Right lobe of liver (tissue), 6 donors: ENCODE data around the gene MED9. TPM values are rescaled to one million over a fixed set of nuclear protein-coding genes. Genes with fewer than 3 reads are reported as not detected.

ENCODE experiments used
- ATAC-seq, 4 donors: fragments of 200-7000 bp; cut with Tn5 transposase; one replicate each; pipeline ENCODE4 v1.9.1; 2020; ENCODE audit warnings: mild to moderate bottlenecking in 4 of 4, moderate library complexity in 4 of 4
- DNase-seq, 3 donors: peaks; one replicate each; pipeline ENCODE4 v3.0.0-alpha.2; 2020
- H3K27ac ChIP-seq, 3 donors: fragments of 200-600 bp; one replicate each; pipeline ENCODE4 v1.8.0; 2022
- H3K27me3 ChIP-seq, 2 donors: fragments of 200-600 bp; one replicate each; pipeline ENCODE4 v1.8.0; 2022
- H3K36me3 ChIP-seq, 4 donors: fragments of 200-600 bp; sonication (generic) in 1 of 4; one replicate each; pipeline versions ENCODE4 v1.5.1 to v1.8.0; 2017 to 2022; ENCODE audit warnings: control low read depth in 1 of 4
- H3K4me1 ChIP-seq, 4 donors: fragments of 200-600 bp; sonication (generic) in 1 of 4; one replicate each; pipeline versions ENCODE4 v1.5.1 to v1.8.0; 2017 to 2022; ENCODE audit warnings: control low read depth in 1 of 4
- H3K4me3 ChIP-seq, 3 donors: fragments of 200-600 bp; one replicate each; pipeline ENCODE4 v1.8.0; 2022
- H3K9me3 ChIP-seq, 4 donors: fragments of 200-600 bp; sonication (generic) in 1 of 4; one replicate each; pipeline versions ENCODE4 v1.5.1 to v1.8.0; 2017 to 2022; ENCODE audit warnings: control low read depth in 1 of 4
- POLR2A ChIP-seq: fragments of 450-650 bp; IDR thresholded peaks from one replicate; pipeline ENCODE4 v1.6.1; 2017; ENCODE audit warnings: antibody characterized with exemption, mild to moderate bottlenecking
- WGBS: methylation state at CpG from one replicate; pipeline ENCODE4 v1.1.6; 2018; ENCODE audit warnings: low coverage, low lambda C conversion rate; ENCODE audit not compliant: insufficient coverage; ENCODE audit errors: missing lambda C conversion rate; 5-methylcytosine and 5-hydroxymethylcytosine counted together
- intact Hi-C, 2 donors: fragments of 100-400 bp; cut with DNase I; formaldehyde crosslinking; loops; one replicate each; pipeline versions ENCODE4 v1.11.2 to v1.14.1; 2022
- total RNA-seq, 6 experiments: library from RNA; depleted of rRNA in 2 of 6; stranded (reverse); fragments of >200 nt in 2 of 6; fragmentation: NEBNext Ultra II Directional in 3 of 6; extraction: Animal tissue kit (Norgen Biotek cat#: 25700) in 3 of 6; gene quantifications; one replicate each; pipeline versions ENCODE4 v1.1.0 to v1.2.4, GENCODE V29; 2016 to 2023
- TF ChIP-seq, protein P1 (sequence below), 4 donors: fragments of 200-600 bp in 3 of 4; fragments of 450-650 bp in 1 of 4; IDR thresholded peaks; one replicate each; pipeline versions ENCODE4 v1.5.1 to v1.8.0; 2016 to 2022; ENCODE audit warnings: antibody characterized with exemption in 4 of 4, mild to moderate bottlenecking in 2 of 4
- donor health status: DM: no; HTN: yes; CAD: no.
- donor health status: DM: no; HTN: no; CAD: no.
- donor health status: DM: no; HTN: no; CAD: no.
- donor health status: DM: no; HTN: yes; CAD: no.
- donor health status: DM: no; HTN: yes; CAD: no.

The MED9 gene
- total RNA-seq, 6 experiments from 2014 or later = 5.7 to 24.4 (median 12.4) TPM

DNA sequence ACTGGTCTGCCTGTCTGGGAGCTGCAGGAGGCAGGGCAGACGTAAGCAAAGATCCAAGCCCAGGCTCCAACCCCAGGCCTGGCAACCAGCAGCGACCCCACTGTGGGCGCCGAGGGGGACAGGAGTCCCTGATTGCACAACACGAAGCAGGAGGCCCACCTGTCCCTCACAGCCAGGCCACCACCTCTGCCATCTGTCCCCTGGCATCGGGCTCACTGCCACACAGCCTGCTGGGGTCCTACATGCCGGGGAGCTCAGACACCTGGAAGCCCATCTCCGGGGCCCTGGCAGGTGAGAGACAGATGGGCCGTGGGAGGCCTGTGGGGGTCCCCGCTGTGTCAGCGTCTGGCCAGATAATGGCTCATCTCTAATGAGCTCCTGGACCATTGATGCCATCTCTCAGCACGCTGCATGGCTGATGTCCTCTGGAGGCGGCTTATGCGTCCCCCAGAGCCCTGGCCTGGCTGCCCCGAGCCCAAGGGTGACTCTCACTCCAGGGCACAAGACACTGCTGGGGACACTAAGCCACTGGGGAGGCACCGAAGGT is 30.7 kb downstream of the MED9 start:
- H3K36me3 ChIP-seq = peaks cover 0 to 2% (median 0%) of the 10 kb centered on the region in 4 donors
- ATAC-seq (no peak), DNase-seq (peak in 2 of 3 donors; percentile 15 to 44)
- H3K9me3 ChIP-seq = no peaks in the 10 kb centered on the region
- intact Hi-C loops = loop anchor here in 1 of 2 donors (10.0 kb wide), 1 partner anchor 127 kb away; no protein-coding TSS in a partner anchor
- WGBS = 73% methylated on average over 2 of the region's 16 CpGs
- H3K4me1 ChIP-seq = no peaks in the 10 kb centered on the region
- H3K27ac ChIP-seq = no peak overlapping the region
- H3K27me3 ChIP-seq = no peaks in the 10 kb centered on the region
- no peak overlapping the region for H3K4me3 ChIP-seq
- TF ChIP-seq, protein P1, sequence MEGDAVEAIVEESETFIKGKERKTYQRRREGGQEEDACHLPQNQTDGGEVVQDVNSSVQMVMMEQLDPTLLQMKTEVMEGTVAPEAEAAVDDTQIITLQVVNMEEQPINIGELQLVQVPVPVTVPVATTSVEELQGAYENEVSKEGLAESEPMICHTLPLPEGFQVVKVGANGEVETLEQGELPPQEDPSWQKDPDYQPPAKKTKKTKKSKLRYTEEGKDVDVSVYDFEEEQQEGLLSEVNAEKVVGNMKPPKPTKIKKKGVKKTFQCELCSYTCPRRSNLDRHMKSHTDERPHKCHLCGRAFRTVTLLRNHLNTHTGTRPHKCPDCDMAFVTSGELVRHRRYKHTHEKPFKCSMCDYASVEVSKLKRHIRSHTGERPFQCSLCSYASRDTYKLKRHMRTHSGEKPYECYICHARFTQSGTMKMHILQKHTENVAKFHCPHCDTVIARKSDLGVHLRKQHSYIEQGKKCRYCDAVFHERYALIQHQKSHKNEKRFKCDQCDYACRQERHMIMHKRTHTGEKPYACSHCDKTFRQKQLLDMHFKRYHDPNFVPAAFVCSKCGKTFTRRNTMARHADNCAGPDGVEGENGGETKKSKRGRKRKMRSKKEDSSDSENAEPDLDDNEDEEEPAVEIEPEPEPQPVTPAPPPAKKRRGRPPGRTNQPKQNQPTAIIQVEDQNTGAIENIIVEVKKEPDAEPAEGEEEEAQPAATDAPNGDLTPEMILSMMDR (IDR thresholded peaks at IDR 0.05) = no peak
- no peak for TF ChIP-seq POLR2A

DNA sequence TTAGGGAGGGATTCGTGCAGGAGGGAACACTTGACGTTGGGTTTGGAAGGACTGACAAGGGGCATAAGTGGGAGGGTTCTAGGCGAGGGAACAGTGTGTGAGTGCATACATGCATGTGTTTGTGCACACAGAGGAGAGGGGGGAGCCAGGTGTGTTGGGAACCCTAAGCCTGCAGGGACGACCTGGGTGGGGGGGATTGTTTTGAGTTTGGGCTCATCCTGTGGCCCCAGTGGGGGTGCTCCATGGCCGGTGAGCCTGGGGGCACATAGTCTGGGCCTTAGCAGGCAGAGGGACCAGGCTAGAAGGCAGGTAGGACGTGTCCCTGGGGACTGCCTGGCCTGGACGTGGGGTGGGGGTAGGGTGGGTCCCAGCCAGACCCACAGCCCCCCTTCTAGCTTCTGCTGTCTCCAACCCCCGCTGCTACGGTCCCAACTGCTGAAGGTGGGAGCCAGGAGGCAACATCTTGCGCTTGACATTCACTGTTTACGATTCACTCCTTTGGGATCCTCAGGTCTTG is 31.3 kb downstream of the MED9 start:
- TF ChIP-seq, protein P1 (IDR thresholded peaks at IDR 0.05) = no peak
- no peak for TF ChIP-seq POLR2A
- H3K36me3 ChIP-seq = peaks cover 0 to 2% (median 0%) of the 10 kb centered on the region in 4 donors
- no peaks in the 10 kb centered on the region for H3K9me3 ChIP-seq
- H3K27ac ChIP-seq = no peak overlapping the region
- DNase-seq = peak in 2 of 3 donors; percentile 16 to 43
- no peaks in the 10 kb centered on the region for H3K27me3 ChIP-seq
- no peaks in the 10 kb centered on the region for H3K4me1 ChIP-seq
- no peak for ATAC-seq
- no peak overlapping the region for H3K4me3 ChIP-seq
- intact Hi-C loops = loop anchor here in 1 of 2 donors (10.0 kb wide), 1 partner anchor 127 kb away; no protein-coding TSS in a partner anchor
- WGBS = 80% methylated on average over 5 of the region's 11 CpGs

DNA sequence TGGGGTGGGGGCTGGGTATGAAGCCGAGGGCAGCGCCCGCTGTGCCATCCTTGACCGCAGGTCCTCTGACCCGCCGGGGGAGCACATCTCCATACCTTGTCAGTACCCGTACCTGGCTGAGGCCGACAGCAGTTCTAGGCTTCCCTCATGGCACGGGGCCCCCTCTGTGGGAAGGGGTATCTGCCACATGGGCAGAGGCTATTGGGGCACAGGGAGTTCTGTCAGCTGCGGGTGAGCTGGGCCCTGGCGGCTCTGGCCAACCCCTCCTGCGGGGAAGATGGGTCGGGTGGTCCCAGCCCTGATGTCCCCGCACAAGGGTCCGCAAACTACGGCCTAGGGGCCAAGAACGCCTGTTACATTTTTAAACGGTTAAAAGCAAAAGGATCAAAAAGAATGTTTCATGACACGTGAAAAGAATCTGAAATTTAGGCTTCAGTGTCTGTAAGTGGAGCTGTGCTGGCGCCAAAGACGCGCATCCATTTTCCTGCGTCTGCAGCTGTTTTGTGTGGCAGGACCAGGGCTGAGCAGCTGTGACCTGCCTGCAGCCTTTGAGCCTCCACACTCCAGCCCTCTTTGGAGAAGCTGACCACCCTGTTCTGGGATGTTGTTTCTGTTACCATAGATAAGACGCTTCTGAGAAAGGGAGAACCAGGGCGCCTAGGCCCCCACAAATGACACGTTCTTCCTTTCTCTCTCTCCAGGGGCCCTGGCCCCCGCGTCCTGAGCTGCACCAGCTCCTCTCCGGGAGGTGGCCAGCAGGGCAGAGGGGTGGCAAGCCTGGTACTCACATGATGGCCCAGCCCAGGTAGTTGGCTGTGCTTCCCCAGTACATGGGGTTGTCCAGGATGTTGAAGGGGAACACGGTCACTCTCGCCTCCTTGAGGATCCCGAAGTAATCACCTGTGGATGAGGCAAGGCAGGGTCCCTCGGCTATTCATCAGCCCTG is 32.1 kb downstream of the MED9 start:
- Histone ChIP-seq H3K4me1 (no peaks in the 10 kb centered on the region), H3K27ac (no peak overlapping the region), H3K4me3 (no peak overlapping the region), H3K27me3 (no peaks in the 10 kb centered on the region), H3K9me3 (no peaks in the 10 kb centered on the region), H3K36me3 (peaks cover 0 to 2% (median 0%) of the 10 kb centered on the region in 4 donors)
- ATAC-seq = no peak
- intact Hi-C loops = loop anchor here in 1 of 2 donors (10.0 kb wide), 1 partner anchor 126 kb away; no protein-coding TSS in a partner anchor
- TF ChIP-seq POLR2A = no peak
- TF ChIP-seq, protein P1 (IDR thresholded peaks at IDR 0.05) = no peak
- WGBS = 88% methylated on average over 16 of the region's 33 CpGs
- DNase-seq = peak in 2 of 3 donors; percentile 19 to 48

DNA sequence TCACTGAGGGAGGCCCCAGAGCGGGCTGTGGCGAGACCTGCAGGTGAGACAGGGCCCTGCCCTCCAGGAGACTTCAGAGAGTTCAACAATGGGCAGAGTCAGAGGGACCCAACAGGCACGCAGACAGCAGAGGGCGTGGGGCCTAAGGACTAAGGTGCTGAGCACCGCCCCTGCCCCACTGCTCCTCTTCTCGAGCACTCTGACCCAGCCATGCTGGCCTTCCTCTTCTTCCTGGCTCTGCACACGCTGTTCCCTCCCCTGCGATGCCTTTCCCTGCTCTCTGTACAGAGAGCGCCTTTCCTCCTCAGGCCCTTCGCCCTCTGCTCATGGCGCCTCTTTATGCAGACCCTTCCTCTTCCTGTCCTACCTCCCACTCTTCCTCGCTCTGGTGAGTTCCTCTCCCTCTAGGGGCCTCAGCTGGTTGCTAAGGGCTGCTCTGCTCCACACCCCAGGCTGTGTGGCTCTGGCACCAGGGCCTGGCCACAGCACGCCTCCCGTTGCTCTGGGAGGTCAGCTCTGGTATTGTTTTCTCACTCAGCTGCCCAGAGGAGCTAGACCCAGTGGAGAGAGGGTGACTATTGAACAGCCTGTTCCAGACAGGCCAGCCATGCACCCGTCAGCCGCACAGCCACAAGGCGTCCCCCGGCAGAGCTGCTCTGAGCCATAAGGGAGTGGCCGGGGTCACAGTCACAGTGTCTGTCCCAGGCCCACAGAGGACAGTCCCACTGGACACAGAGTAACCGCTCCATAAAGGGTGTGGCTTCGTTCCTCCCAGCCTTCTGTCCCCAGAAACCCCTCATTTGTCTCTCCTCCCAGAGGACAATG is 33.0 kb downstream of the MED9 start:
- H3K27ac ChIP-seq = no peak overlapping the region
- no peak overlapping the region for H3K4me3 ChIP-seq
- peaks cover 0 to 2% (median 0%) of the 10 kb centered on the region in 4 donors for H3K36me3 ChIP-seq
- no peaks in the 10 kb centered on the region for H3K27me3 ChIP-seq
- TF ChIP-seq, protein P1 (IDR thresholded peaks at IDR 0.05) = no peak
- no peak for TF ChIP-seq POLR2A
- H3K4me1 ChIP-seq = no peaks in the 10 kb centered on the region
- 83% methylated on average over 2 of the region's 21 CpGs for WGBS
- no peak for ATAC-seq
- peak in 2 of 3 donors; percentile 5 to 46 for DNase-seq
- intact Hi-C loops = loop anchor here (10.0 kb wide), 2 partner anchors 125 to 135 kb away; no protein-coding TSS in a partner anchor
- H3K9me3 ChIP-seq = no peaks in the 10 kb centered on the region
